SK-N-MC (cell line): ENCODE results near the gene FIS1.

ENCODE experiments used
- EZH2 ChIP-seq: fragments of 200-600 bp; sonication (generic); IDR thresholded peaks from one replicate; pipeline ENCODE4 v1.6.1; 2017; ENCODE audit warnings: antibody characterized with exemption
- FOXP2 ChIP-seq: optimal IDR thresholded peaks from 2 replicates; pipeline ENCODE3; 2011; ENCODE audit warnings: mild to moderate bottlenecking, moderate library complexity; ENCODE audit not compliant: insufficient read depth; ENCODE audit errors: extremely low read length, control extremely low read depth
- POLR2AphosphoS5 ChIP-seq: IDR thresholded peaks from 2 replicates; pipeline ENCODE4 v1.6.1; 2012; ENCODE audit warnings: mild to moderate bottlenecking, low read depth, low read length, borderline replicate concordance

GRCh38 chr7:101211501-101211900 is 33.4 kb downstream of the FIS1 start:
- TF ChIP-seq EZH2 (no peak), POLR2AphosphoS5 (no peak), FOXP2 (no peak)
